ENCODE results near the gene NKPD1.

DNA sequence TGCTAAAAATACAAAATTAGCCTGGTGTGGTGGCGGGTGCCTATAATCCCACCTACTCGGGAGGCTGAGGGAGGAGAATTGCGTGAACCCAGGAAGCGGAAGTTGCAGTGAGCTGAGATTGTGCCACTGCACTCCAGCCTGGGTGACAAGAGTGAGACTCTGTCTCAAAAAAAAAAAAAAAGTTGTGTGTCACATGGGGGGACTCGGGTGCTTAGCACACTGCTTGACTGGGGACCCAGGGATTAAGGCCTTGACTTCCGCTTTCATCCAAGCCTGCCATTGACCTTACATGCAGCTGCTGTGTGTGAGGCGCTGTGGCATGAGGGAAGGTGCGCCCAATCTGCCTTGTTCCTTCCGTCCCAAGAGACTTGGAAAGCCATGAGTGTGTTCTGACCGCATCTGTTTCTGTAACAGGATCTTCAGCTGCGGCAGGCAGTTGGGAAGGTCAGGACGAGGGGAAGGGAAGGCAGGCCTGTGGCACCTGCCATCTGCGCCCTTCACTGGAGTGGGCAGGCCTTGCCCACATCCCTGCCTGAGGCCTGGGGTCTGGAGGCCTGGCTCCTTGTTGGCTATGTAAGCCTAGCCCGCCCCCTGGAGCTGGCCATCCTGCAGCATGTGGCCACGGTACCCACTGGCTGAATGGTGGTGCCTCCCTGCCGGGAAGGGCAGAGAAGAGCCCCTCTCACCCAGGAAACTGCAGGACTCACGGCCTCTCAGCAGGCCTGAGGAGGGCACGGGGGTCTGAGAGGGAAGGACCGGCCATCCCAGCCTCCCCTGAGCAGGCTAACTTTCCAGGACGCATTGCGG, 44.8 kb downstream of the NKPD1 start:
- TF ChIP-seq, protein P1, sequence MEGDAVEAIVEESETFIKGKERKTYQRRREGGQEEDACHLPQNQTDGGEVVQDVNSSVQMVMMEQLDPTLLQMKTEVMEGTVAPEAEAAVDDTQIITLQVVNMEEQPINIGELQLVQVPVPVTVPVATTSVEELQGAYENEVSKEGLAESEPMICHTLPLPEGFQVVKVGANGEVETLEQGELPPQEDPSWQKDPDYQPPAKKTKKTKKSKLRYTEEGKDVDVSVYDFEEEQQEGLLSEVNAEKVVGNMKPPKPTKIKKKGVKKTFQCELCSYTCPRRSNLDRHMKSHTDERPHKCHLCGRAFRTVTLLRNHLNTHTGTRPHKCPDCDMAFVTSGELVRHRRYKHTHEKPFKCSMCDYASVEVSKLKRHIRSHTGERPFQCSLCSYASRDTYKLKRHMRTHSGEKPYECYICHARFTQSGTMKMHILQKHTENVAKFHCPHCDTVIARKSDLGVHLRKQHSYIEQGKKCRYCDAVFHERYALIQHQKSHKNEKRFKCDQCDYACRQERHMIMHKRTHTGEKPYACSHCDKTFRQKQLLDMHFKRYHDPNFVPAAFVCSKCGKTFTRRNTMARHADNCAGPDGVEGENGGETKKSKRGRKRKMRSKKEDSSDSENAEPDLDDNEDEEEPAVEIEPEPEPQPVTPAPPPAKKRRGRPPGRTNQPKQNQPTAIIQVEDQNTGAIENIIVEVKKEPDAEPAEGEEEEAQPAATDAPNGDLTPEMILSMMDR (IDR thresholded peaks at IDR 0.05; ENCODE audit: low read depth, low read length, missing input control) = no peak
- TF ChIP-seq, protein P2, sequence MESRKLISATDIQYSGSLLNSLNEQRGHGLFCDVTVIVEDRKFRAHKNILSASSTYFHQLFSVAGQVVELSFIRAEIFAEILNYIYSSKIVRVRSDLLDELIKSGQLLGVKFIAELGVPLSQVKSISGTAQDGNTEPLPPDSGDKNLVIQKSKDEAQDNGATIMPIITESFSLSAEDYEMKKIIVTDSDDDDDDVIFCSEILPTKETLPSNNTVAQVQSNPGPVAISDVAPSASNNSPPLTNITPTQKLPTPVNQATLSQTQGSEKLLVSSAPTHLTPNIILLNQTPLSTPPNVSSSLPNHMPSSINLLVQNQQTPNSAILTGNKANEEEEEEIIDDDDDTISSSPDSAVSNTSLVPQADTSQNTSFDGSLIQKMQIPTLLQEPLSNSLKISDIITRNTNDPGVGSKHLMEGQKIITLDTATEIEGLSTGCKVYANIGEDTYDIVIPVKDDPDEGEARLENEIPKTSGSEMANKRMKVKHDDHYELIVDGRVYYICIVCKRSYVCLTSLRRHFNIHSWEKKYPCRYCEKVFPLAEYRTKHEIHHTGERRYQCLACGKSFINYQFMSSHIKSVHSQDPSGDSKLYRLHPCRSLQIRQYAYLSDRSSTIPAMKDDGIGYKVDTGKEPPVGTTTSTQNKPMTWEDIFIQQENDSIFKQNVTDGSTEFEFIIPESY (IDR thresholded peaks at IDR 0.05) = no peak
- TF ChIP-seq RXRA (IDR thresholded peaks at IDR 0.05) = no peak
- TF ChIP-seq, protein P3, sequence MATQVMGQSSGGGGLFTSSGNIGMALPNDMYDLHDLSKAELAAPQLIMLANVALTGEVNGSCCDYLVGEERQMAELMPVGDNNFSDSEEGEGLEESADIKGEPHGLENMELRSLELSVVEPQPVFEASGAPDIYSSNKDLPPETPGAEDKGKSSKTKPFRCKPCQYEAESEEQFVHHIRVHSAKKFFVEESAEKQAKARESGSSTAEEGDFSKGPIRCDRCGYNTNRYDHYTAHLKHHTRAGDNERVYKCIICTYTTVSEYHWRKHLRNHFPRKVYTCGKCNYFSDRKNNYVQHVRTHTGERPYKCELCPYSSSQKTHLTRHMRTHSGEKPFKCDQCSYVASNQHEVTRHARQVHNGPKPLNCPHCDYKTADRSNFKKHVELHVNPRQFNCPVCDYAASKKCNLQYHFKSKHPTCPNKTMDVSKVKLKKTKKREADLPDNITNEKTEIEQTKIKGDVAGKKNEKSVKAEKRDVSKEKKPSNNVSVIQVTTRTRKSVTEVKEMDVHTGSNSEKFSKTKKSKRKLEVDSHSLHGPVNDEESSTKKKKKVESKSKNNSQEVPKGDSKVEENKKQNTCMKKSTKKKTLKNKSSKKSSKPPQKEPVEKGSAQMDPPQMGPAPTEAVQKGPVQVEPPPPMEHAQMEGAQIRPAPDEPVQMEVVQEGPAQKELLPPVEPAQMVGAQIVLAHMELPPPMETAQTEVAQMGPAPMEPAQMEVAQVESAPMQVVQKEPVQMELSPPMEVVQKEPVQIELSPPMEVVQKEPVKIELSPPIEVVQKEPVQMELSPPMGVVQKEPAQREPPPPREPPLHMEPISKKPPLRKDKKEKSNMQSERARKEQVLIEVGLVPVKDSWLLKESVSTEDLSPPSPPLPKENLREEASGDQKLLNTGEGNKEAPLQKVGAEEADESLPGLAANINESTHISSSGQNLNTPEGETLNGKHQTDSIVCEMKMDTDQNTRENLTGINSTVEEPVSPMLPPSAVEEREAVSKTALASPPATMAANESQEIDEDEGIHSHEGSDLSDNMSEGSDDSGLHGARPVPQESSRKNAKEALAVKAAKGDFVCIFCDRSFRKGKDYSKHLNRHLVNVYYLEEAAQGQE (IDR thresholded peaks at IDR 0.05) = no peak
